Suprapubic skin (tissue), 4 donors: Measurements from ENCODE around the gene CCT7.
A peak's percentile ranks its signal among the peaks of the same experiment; 100 is the strongest.

Experiments
- CTCF ChIP-seq, 2 donors: fragments of 200-600 bp in 1 of 2; fragments of 450-650 bp in 1 of 2; sonication (generic) in 1 of 2; IDR thresholded peaks; one replicate each; pipeline ENCODE4 v1.5.1; 2016 to 2019; ENCODE audit warnings: antibody characterized with exemption in 2 of 2, mild to moderate bottlenecking in 1 of 2, moderate library complexity in 1 of 2
- EP300 ChIP-seq: sonication (generic); formaldehyde crosslinking; IDR thresholded peaks from one replicate; pipeline ENCODE4 v1.6.1; 2017; ENCODE audit warnings: antibody characterized with exemption
- POLR2A ChIP-seq, 2 donors: fragments of 450-650 bp; IDR thresholded peaks; one replicate each; pipeline ENCODE4 v1.6.1; 2017; ENCODE audit warnings: antibody characterized with exemption in 2 of 2, mild to moderate bottlenecking in 2 of 2, moderate library complexity in 2 of 2
- POLR2AphosphoS5 ChIP-seq, 3 donors: sonication (generic); formaldehyde crosslinking; IDR thresholded peaks; one replicate each; pipeline ENCODE4 v1.6.1; 2017; ENCODE audit warnings: antibody characterized with exemption in 3 of 3

- TF ChIP-seq POLR2AphosphoS5 (IDR thresholded peaks at IDR 0.05) (no peak), POLR2A (IDR thresholded peaks at IDR 0.05) (no peak), CTCF (IDR thresholded peaks at IDR 0.05) (peak in 1 of 2 donors; percentile 29), EP300 (no peak)
Measured at GRCh38 chr2:73290049-73290839, 56.1 kb downstream of the CCT7 start.
